GM21737 (cell line): ENCODE data around the gene OPHN1.
"Not testable (repeated sequence)": the region's sequence is repeated elsewhere in the genome, so short reads cannot be mapped to it uniquely, and the experiment has no call there.

Experiments
- ATAC-seq: cut with Tn5 transposase; IDR thresholded peaks from one replicate; pipeline ENCODE4 v1.9.1; 2021; ENCODE audit warnings: mild to moderate bottlenecking, moderate library complexity; ENCODE audit not compliant: unreplicated experiment

The OPHN1 gene

GRCh38 chrX:68422478-68422877 is 10.8 kb downstream of the OPHN1 start:
- ATAC-seq = no peak

DNA sequence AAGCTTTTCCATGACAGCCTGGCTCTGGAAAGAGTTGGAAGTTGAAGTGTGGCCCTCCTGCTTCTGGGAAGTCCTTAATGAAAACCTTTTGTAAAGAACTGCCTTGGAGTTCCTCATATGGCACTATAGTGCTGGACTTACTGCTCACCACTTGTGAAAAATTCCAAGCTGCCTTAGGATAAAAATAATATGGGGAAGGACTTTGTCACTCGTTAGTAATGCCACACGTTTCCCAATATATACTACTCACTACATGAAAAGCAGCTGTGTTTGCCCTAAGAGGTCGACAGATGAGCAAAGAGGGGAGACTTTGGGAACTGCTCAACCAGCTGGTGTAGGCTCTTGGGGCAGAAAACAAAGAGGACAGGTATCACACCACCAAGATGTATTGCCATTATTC is 11.7 kb downstream of the OPHN1 start:
- ATAC-seq = no peak

- ATAC-seq = no peak
These were observed 12.7 kb downstream of the OPHN1 start for GRCh38 chrX:68420559-68420958.

GRCh38 chrX:68419975-68420374 is 13.3 kb downstream of the OPHN1 start:
- no peak for ATAC-seq

- no peak for ATAC-seq
These were observed 15.6 kb downstream of the OPHN1 start for GRCh38 chrX:68417651-68418050.

DNA sequence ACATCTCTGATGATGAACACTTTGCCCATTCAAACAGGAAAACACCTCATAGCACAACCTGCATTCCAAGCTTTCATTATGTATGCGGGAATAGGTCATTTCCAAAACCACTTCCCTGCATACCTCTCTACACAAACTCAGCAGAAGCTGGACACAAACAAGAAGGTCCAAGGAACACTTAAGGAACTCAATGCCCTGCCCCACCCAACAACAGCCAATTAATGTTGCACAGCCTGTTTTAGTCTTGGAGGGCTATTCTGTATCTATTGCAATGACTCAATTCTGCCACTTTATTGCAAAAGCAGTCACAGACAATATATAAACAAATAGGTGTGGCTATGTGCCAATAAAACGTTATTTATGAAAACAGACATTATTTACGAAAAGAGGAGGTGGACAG is 16.7 kb downstream of the OPHN1 start:
- ATAC-seq = no peak

DNA sequence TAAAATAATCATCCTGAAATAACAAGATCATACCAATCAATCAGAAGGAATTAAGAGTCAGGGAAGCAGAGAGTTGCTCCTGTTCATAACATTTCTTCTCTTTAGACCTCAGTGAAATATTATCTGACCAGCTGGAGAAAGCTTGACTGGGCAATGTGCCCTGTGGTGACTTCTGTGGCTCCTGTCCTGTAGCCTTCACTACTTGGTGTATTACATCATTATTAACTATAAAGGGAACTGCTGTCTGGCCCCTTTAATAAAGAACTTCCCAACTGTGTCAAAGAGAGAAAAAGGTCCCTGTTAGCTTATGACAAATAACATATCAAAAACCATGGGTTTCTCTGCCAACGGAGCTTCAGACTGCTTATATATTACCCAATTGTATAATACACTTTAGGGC is 18.0 kb downstream of the OPHN1 start:
- no peak for ATAC-seq

DNA sequence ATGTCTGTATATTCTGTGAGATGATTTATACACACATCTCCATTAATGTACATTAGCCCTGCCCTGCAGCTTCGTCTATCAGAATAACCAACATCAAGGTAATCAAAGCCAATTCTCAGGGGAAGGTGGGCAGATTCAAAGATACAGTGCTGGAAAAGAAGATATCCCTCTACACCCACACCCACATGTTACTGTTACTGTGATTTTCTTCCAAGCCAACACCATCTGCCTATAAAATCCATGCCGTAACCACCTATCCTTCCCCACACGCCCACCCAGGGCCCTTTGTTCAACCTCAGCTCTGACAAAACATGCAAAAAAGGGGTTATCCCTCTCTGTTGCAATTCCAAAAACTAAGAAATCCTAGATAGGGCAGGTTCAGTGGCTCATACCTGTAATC is 20.0 kb downstream of the OPHN1 start:
- ATAC-seq = no peak

DNA sequence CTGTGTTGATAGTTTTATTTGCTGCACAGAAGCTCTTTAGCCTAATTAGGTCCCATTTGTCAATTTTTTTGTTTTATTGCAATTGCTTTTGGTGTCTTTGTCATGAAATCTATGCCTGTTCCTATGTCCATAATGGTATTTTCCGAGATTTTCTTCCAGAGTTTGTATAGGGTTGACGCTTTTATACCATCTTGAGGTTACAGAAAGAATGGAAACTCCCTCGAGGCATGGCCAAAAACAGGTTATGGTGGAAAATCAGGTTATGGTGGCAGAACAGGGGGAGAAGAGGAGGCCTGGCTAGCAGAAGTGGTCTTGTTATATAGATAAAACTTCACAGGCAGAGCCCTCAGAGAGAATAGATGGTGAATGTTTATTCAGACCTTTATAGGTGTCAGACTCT is 21.6 kb downstream of the OPHN1 start:
- ATAC-seq = no peak

- ATAC-seq = no peak
These were observed 24.1 kb downstream of the OPHN1 start for GRCh38 chrX:68409194-68409593.

DNA sequence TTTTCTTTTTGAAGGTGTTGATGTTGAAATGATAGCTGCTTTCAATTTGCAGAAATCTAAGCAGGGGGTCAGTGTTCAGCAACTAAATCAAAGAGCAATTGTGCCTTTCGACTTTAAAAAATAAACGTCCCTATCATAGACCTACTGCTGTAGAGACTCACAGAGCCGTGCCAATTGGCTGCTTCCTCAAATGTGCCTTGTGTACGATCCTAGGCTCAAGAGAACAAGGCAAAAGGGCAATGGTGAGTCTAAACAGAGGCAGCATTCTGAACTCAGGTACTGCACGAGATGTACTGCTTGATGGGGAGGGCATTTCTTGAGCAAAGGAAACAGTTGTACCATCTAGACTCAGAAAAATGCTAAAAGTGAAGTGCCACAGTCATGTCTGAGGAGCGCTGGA is 29.8 kb downstream of the OPHN1 start:
- no peak for ATAC-seq

GRCh38 chrX:68403038-68403437 is 30.3 kb downstream of the OPHN1 start:
- ATAC-seq = no peak

DNA sequence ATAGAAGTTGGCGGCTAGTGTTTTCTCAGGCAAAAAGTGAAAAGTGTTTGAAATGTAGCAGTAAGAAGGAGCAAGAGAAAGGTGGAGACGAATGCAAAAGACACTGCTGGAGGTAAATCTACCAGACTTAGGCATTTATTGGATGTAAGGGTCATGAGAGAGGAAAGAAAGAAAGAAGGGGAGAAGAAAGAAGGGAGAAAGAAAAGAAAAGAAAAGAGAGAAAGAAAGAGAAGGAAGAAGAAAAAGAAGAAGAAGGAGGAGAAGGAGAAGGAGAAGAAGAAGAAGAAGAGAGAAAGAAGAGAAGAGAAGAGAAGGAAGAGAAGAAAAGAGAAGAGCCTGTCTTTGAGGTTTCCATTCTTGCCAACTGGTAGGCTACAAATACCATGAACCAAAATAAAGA is 31.2 kb downstream of the OPHN1 start:
- no peak for ATAC-seq

GRCh38 chrX:68398291-68398690 is 35.0 kb downstream of the OPHN1 start:
- ATAC-seq = no peak

DNA sequence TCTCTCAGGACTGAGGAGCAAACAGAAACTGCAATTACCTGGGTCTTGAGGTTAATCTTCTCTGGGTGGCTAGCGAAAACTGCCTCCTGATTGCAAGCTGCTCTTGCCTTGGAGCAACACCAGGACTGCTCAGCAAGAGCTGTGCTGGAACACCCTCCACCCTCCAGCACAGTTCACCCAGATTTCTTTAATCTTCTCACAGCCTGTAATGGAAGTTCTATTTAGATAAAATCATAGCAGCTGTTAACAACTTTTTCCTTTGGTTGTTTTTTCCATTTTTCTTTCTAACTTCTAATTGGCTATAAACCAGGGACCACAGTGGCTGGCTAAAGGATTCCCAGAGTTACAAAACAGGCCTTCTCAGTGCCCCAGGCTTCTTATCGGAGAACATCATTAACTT is 36.3 kb downstream of the OPHN1 start:
- no peak for ATAC-seq

- ATAC-seq = not testable (repeated sequence)
These were observed 43.8 kb downstream of the OPHN1 start for GRCh38 chrX:68389419-68389960.

DNA sequence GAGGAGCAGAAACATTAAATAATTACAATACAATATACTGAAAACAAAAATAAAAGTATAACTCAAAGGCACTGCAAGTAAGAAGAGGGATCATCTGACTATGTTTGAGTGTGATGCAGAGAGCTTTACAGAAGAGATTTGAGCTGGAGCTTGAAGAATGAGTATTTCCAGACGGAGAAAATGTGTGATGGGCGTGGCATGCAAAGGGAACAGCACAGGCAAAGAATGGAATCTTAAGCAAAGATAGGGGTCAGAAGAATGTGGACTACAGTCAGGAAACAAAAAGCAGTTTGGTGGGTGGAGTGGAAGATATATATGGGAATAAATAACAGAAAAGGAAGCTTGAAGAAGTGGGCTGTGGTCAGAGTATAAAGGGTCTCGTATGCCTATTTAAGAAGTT is 45.5 kb downstream of the OPHN1 start:
- no peak for ATAC-seq

DNA sequence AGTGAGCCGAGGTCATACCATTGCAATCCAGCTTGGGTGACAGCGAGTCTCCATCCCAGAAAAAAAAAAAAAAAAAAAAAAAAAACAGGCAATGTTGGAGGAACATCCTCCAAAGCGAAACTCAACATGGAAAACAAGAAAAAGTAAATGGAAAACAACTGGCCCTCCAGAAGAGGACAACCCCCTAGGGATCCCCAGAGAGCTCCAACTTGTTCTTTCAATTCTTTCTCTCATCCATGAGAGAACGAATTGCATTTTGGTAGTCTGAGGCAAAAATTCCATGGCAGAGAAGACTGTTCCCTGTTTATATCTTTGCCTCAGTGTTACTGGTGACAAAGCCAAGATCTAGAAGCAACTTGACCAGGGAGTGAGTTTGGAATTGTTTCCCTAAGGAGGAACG is 49.8 kb downstream of the OPHN1 start:
- no peak for ATAC-seq

DNA sequence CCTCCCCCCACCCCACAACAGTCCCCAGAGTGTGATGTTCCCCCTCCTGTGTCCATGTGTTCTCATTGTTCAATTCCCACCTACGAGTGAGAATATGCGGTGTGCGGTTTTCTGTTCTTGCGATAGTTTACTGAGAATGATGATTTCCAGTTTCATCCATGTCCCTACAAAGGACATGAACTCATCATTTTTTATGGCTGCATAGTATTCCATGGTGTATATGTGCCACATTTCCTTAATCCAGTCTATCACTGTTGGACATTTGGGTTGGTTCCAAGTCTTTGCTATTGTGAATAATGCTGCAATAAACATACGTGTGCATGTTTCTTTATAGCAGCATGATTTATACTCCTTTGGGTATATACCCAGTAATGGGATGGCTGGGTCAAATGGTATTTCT is 55.7 kb downstream of the OPHN1 start:
- ATAC-seq = not testable (repeated sequence)

GRCh38 chrX:68376373-68376772 is 56.9 kb downstream of the OPHN1 start:
- ATAC-seq = no peak

- no peak for ATAC-seq
These were observed 57.5 kb downstream of the OPHN1 start for GRCh38 chrX:68375803-68376202.

DNA sequence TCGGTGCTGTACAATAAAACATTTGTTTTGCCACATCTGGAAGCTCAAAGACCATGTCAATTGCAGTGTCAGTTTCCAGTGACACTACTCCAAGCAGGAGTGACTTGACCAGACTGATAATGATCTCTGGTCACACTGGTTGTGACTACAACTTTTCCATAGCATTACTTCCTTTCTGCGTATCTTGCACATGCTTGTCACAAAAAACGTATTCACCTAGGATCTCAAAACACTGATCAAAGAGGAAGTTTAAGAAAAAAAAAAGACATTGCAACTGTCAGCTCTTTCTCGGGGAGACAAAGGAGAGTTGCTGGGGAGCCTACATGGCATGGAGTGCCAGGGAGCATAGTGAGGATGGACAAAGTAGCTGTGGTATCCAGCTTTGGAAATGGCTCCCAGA is 60.6 kb downstream of the OPHN1 start:
- ATAC-seq = no peak

DNA sequence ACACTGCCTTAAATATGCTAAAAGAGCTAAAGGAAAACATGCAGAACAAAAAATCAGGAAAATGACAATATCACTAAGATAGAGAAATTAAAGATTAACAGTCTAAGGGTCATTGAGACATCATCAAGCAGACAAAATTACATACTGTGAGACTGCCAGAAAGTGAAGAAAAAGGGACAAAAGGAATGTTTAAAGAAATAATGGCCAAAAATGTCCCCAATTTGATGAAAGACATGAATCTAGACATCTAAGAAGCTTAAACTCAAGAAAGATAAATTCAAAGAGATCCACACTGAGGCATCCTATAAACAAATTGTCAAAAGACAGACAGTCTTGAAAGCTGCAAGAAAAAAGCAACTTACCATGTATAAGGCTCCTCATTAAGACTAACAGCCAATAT is 63.7 kb downstream of the OPHN1 start:
- ATAC-seq = no peak

DNA sequence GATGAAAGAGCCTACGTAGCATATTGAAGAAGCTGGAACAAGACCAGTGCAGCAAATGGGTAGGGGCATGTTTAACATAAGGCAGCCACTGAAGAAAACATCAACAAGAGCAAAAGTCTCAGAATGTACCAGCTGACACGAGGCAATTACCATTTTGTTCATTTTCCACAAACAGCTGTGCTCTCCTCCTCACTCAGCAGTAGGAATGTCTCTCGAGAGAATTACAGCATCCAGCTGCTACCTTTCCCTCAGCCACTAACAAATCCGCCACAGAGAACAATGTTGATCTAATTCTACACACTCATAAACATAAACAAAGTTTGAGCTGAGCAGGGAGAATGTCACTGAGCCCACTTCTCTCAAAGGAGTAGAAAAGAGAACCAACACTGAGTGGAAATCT is 68.0 kb downstream of the OPHN1 start:
- no peak for ATAC-seq
